HG03460 (cell line): ENCODE results near the gene DYNLT4.
A peak's percentile ranks its signal among the peaks of the same experiment; 100 is the strongest.

Experiments used
- ATAC-seq: cut with Tn5 transposase; IDR thresholded peaks from one replicate; pipeline ENCODE4 v1.9.1; 2021; ENCODE audit not compliant: unreplicated experiment

DYNLT4 gene

DNA sequence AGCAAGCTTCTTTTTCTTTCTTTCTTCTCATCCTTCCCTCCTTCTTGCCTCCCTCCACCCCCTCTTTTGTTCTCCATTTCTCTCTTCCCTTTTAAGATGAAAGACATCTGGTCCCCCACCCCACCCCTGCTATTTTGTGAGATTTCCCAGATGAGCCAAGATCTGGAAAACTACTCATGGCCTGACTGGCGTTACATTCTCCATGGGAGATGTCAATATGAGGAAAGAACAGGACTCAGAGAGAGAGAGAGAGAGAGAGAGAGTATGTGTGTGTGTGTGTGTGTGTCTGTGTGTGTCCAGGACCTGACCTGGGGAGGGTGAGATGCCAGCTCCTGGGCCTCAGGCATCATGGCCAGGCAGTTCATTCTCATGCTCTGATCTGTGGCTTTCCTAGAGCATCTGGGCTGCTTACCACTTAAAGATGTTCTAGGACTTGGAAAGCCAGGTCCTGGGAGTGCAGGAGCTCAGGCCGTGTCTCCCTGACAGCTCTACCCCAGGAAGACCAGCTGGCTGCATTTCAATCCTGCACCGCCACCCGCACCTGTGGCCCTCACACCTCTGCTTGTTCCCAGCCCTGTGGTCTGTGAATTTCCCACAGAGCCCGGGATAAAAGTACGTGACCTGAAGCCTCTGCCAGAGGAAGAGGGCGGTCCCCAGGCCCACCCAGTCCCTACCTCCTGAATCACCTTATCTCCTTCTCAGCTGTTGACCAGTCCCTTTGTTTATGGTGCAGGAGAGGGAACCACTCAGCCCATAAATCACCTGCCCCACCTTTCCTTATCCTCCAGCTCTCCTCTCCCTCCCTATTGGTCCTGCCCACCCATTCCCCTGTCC lies 16.0 kb downstream of the DYNLT4 start:
- no peak for ATAC-seq

DNA sequence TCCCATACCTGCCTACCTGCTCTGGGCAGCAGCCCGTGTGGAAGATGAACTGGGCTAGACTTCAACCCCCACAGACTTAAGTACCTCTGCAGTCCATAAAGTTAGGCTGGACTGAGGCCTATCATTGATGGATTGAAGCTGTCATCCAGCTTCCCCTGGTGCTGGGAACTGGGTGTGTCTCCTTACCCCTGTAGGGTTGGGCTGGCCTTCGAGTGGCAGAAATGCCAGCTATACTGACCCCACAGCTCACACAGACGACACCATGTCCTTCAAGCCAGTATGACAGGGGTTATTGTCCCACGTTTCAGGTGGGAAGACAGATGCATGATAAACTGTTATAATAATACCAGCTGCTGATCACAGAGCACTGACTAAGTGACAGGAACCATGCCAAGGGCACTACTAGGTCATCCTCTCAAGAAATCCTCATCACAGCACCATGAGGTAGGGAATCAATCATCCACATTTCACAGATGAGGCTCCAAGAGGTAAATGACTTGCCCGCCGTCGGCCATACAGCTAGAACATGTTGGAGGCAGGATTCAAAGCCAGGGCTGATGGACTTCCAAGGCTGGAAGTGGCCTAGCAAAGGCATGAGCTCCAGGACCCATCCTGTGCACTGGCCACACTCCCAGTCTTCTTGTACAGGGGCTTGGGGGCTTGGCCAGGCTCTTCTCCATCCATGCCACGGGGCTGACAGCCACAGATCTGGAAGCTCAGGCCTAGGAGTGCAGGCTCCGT lies 18.9 kb downstream of the DYNLT4 start, which contains the start of gene BEST4:
Gene BEST4 (minus strand): TSS at position 51 of the 741 bp plus-strand sequence. CDS start 465 bp downstream, outside the sequence.
- no peak for ATAC-seq

DNA sequence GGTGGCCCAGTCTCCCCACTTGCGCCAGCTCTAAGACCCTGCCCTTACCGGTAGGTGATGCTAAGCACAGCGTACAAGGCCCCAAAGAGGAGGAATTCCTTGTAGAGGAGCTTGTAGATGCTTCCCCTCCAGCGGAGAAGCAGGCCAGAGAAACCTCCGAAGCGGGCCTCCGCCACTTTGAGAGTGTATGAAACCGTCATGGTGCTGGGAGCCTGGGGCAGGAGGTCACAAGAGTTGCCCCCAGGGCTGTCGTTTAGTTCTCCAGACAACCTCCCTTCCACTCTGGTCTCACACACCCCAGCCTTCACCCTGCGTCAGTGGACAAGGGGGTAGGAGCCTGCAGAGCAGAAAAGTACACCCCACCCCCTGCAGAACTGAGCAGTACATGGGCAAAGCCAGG lies 19.6 kb downstream of the DYNLT4 start:
- ATAC-seq: no peak

DNA sequence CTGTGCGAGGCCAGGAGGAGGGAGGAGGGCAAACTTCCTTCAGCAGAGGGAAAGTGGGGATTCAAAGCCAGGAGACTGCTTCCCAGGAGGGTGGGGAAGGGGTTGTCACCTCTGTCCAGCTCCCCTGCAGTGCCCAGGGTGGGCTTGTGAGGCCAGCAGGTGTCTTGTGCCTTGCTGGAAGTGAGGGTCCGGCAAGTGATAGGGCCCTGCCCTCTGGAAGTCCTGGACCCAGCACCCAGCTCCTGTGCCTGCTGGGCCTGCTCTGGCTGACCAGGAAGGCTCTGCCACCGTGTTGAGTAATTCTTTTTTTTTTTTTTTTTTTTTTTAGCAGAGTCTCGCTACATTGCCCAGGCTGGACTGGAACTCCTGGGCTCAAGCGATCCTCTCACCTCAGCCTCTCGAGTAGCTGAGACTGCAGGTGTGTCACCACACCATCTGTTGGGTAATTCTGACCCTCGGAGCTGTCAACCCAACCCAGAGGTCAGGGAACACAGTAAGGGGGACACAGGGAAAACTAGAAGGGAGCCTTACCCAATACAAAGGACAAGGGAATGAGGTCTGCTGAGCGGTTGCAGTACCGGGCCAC lies 20.2 kb downstream of the DYNLT4 start:
- ATAC-seq: no peak

DNA sequence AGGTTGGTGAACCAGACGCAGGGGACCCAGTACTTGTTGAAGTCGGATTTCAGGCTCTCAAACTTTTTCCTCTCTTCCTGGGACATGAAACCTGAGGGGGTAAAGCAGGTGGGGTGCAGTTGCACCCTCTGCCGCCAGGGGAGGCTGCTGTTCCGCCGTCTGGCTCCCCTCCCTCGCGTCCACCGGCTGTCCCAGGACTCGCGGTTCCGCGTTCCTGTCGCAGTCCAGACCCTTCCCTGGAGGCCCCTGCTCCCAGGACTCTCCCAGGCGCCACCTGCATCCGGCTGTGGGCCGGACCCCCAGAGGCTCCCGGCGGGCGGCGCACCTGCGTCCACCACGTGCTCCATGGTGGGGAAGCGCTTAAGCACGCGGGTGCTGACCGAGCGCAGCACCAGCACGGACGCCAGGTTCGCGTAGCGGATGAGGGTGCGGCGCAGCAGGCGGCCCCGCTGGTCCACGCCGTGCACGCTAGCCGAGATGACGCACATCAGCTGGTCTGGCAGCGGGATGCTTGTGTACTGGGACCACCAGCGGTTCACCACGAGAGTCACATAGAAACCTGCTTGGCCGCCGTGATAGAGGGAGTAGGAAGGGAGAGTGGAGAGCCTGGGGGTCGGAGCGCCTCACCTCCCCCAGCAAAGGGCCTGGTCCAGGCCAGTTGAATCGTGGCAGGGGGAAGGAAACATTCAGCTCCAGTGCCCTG lies 20.9 kb downstream of the DYNLT4 start:
- ATAC-seq: no peak

DNA sequence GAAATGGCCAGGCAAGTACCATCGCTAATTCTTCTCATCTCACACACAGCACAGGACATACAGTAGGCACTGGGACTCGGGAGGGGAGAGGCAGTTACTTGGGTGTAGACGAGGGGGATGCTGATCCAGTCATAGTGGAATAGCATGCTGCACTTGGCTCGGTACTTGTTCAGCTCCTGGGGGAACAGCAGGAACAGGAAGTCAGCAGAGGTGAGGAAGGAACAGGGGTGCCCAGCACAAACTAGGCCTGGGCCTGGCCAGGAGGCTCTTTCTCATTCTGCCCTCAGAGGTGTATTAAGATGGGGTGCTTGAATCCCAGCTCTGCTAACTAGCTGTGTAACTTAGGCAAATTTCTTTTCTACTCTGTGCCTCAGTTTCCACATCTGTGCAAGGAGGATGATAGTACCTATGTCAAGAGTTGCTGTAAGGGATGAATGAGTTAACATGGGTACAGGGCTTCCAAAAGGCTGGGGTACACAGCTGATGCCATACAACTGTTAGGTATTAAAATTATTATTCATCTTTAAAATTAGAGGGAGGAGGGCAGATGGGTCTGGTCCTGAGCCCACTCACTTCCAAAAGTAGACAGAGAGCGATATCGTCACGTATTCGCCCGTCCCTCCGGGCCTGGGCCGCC lies 21.5 kb downstream of the DYNLT4 start:
- no peak for ATAC-seq

DNA sequence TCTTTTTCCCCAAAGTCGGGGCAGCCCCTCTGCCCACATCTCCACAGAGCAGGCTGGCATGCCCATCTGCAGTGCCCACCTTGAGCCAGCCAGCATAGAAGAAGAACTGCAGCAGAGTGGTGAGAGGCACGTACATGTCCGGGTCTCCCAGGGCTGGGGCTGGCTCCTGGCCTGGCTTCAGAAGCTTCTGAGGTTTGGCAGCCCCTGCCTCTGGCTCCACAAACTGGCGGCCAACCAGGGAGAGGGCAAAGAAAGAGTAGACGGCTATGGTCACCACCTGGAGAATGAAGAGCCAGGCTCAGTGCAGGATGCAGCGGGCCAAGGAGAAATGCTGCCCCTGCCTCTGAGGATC lies 22.1 kb downstream of the DYNLT4 start:
- ATAC-seq: no peak

DNA sequence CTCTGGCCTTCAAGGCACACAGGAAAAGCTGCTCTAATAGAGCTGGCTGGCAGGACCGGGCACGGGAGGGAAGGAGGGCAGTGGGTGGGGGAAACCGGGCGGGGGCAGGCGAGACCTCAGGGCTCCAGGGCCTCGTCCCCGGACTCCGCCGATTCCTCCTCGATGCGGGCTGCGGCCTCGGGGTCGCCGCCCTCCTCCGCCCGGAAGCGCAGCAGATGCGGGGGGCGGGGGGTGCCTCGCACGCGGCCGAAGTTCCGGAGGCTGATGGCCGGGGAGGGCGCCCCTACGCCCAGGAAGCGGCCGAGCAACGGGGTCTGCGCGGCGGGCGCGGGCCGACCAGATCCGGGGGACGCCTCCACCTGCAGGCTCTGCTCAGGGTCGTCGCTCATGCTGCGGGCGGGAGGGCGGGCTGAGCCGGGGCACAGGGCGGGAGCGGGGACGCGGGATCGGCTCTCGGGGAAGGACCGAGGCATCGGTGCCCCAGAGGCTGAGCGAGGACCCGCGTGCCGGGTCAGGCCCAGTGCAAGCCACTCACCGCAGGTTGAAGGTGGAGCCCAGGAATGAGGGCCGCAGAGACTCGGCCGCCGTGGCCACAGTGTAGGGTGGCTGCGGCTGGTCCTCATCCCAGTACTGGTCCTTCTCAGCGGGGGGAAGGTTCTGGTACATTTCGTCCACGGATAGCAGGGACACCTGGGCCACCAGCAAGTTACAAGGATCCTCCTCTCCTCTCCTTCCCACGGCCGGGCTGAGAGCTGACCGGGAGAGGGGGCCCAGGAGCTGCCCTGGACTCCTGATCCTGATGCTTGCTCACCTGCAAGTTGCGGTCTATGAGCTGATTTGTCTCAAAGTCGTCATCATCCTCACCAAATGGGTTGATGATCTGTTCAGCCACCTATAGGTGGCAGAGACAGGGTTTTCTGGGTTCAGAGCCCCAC lies 22.8 kb downstream of the DYNLT4 start:
- no peak for ATAC-seq

DNA sequence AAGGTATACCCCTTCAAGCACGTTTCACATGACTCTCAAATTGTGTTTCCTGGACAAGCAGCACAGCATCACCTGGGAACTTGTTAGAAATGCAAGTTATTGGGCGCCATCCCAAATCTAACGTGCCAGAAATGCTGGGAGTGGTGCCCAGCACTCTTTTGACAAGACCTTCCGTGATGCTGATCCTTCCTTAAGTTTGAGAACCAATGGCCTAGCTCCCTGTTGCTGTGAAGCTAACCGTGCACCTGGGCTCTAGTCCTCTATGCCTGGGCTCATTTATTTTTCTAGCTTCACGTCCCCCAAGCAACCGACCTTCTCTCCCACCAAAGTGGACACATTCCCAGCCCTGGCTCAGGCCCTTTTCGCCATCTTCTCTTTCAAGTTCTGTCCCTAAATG lies 23.5 kb downstream of the DYNLT4 start:
- ATAC-seq: no peak

DNA sequence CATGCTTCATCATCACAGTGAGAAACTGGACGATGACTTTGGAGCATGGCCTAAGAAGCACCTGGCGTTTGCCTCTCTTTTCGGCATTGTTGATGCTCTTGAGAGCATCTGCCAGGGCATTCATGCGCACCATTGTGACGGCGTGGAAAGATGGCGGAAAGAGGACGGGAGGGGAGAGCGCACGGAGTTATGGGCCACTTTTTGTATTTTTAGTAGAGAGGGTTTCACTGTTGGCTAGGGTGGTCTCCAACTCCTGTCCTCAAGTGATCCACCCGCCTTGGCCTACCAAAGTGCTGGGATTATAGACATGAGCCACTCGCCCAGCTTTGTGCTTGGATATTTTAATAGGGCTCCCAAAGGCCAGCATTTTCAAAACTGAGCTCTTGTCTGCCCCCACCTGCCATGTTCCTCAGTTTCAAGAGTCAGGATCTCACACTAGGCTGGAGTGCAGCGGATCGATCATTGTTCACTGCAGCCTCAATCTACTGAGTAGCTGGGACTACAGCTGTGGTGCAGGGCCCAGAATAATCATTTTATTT lies 26.5 kb downstream of the DYNLT4 start:
- no peak for ATAC-seq

DNA sequence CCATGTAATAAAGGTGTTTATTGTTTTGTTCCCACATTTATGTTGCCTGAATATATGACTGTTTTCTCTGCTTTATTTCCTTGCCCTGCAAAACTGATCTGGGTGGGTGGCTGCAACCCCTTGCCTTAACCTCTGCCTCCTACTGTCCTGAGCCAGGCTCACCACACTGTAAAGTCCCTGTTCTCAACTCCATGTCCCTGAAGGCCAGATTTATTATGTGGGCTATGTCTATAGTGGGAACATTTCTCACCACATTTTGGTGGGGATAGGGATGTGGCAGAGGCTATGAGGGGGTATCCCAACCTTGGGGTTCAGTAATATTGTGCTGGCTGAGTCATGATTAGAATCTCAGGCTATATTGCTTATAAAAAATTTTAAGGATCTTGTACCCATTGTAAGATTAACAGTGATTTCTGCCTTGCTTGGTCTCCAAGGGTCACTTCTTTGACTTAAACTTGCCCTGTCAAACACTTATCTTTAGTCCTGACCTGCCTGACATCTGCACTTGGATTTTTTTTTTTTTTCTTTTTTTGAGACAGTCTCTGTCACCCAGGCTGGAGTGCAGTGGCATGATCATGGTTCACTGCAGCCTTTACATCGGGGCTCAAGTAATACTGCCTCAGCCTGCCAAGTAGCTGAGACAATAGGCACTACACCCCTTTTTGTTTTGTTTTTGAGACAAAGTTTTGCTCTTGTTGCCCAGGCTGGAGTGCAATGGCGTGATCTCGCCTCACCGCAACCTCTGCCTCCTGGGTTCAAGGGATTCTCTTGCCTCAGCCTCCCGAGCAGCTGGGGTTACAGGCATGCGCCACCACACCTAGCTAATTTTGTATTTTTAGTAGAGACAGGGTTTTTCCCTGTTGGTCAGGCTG lies 28.2 kb downstream of the DYNLT4 start:
- no peak for ATAC-seq

DNA sequence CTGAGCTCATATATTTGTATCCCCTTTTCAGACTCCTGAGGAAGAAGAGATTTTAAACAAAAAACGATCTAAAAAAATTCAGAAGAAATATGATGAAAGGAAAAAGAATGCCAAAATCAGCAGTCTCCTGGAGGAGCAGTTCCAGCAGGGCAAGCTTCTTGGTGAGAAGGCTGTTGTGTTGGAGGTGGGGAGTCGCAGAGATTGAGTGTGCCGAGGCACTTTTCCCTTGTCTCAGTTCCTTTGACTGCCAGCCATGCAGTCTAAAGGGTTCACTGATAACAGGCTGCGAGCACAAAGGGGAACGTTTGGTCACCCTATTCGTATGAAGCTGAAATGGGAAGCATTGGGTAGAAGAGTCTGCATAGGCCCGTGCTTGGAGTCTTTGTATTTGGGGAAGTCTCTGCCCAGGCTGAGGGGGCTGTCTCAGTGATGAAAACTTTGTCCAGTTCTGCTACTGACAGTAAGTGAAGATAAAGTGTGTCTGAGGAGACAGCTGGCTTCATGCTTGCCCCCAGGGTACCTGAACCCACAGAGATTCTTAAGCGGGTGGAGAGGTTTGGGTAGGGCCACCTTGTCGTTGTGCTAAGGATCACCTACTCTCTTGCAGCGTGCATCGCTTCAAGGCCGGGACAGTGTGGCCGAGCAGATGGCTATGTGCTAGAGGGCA lies 29.0 kb downstream of the DYNLT4 start:
- no peak for ATAC-seq

DNA sequence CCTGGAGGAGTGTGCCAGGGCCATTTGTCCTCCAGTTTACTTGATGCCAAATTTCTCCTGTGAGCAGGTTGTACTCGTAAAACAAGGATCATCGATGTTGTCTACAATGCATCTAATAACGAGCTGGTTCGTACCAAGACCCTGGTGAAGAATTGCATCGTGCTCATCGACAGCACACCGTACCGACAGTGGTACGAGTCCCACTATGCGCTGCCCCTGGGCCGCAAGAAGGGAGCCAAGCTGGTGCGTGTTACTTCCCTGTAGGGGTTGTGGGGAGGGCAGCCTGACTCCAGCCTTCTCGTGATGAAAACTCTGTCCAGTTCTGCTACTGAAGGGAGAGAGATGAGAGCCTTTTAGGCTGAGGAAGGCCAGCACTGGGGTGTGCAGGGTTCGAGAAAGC lies 29.6 kb downstream of the DYNLT4 start:
- no peak for ATAC-seq

DNA sequence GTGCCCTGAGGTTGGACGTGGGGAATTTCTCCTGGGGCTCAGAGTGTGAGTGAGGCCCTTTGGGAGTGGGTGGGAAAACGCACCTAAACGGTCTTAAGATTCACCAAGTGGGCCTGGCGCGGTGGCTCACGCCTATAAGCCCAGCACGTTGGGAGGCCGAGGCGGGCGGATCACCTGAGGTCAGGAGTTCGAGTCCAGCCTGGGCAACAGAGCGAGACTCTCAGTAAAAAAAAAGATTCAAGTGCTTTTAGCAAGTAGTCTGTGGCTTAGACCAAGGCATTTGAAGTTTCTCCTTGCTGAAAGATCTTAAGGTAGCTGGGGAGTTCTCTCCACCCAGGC lies 30.5 kb downstream of the DYNLT4 start:
- no peak for ATAC-seq

DNA sequence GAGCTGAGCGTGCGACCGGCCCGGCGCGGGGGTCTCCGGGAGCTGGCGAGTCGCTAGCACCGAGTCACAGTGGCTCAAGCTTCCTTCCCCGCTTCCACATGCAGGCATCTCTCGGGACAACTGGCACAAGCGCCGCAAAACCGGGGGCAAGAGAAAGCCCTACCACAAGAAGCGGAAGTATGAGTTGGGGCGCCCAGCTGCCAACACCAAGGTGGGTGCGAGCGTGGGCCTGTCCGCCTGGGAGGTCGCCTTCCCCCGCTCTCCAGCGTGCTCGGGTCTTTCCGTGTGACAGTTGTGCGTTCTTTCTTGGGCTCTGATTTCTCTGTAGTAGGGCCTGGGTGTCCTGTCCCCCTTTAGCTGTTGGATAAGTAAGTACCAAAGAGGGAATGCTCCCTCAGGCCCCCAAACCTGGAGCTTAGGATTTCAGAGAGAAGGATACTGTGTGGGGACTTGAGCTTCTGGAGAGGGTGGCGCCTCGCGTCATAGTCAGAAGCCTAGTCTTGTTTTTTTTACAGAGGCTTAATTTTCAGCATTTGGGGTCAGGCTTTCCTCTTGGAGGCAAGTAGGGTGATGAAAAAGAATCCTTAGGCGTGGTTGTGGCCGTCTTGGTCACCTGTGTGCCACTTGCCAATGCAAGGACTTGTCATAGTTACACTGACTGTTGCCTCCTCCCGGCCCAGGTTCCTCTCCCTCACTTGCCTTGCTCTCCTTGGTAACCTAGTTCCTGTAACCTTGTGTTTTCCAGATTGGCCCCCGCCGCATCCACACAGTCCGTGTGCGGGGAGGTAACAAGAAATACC lies 31.0 kb downstream of the DYNLT4 start:
- peak; percentile 12 for ATAC-seq

DNA sequence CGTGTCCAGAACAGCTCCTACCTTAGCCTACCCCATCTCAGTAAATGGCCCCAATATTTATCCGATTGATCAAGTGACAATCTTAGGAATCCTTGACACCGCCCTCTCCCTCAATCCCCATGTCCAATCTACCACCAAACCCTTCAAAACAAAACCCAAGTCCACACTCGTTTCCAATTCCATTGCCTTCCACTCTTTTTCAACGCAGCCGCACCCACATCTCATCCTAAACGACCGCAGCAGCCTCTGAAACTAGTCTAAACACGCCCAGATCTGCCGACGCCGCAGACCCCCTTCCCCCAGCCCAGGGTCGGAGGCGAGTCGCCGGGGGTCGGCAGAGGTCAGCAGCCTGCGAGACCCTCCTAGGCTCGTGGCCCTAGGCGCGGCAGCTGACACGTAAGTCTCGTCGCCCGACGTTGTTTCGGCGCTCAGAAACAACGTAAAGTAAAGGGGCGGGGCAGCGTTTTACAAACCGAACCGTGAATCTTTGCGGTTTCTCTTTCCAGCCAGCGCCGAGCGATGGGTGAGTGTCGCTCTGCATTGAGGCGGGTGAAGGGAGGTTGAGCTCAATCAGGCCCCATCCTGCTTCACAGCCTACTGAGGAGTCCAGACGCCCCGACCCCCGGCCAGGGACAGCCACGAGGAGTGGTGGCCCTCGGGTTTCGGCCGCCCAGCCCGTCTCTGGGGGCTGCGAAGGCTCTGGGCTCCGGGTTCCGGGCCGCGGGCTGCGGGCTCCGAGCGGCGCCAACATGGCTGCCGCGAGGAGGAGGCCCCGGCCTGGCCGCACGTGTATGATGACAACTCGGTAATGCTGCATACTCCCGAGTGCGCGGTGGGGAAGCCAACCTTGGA lies 31.8 kb downstream of the DYNLT4 start, which contains the start of gene RPS8:
Gene RPS8 (plus strand): TSS at position 463 of the 852 bp plus-strand sequence. CDS start 57 bp downstream, at position 520.
- ATAC-seq: peak; percentile 74
